ENCODE results near the gene GINS3. TPM values are rescaled to one million over a fixed set of nuclear protein-coding genes. Genes with fewer than 3 reads are reported as not detected.

Gene GINS3
- polyA plus RNA-seq, 3 donors: 0.79 to 1.8 (median 1.4) TPM

DNA sequence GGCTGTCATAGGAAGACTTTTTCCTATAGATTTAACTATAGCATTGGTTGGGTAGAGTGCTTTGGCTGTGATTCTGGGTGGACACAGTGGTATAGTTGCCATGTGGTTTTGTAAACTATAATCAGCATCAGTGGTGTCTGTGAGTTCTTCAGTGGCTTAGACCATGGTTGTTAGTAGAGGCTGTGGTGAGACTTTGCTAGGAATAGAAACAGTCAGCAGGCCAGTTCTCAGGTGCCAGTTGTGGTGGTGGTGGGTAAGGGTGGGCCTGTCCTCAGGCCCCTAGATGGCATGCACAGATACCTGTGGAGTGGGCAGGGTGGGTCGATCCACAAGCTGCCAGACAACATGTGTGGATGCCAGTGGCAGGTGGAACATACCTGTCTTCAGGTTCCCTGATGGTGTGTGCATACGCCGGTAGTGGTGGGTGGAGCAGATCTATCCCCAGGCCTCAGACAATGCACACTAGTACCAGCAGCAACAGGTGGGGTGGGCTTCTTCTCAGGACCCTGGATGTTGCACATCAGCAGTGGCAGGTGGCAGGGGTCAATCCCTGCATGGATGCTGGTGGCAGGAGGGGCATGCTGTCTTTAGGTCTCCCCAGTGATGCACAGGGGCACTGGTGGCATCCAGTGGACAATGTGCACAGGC lies 28.4 kb upstream of the GINS3 start:
- Histone ChIP-seq H2AFZ (ENCODE audit: insufficient read depth, low read depth, low read length, poor library complexity, severe bottlenecking) (no peak overlapping the region), H3K4me2 (replicated peaks; ENCODE audit: extremely low read depth, low read length, poor library complexity, severe bottlenecking) (no peak overlapping the region), H3K27ac (ENCODE audit: low read depth in 1 of 2, low read length in 2 of 2) (no peak overlapping the region), H3K4me1 (ENCODE audit: control insufficient read depth in 1 of 2, insufficient read depth in 2 of 2, low read length in 2 of 2) (no peaks in the 10 kb centered on the region), H3K4me3 (replicated peaks in 1 of 3; ENCODE audit: low read depth in 2 of 3, low read length in 3 of 3) (no peak overlapping the region), H4K20me1 (ENCODE audit: insufficient read depth, low read length) (no peaks in the 10 kb centered on the region), H3K36me3 (replicated peaks in 1 of 2; ENCODE audit: control insufficient read depth in 1 of 2, insufficient read depth in 2 of 2, low read length in 2 of 2) (no peaks in the 10 kb centered on the region), H3K79me2 (ENCODE audit: insufficient read depth, low read length) (no peaks in the 10 kb centered on the region), H3K9ac (ENCODE audit: insufficient read depth, low read length, poor library complexity, severe bottlenecking) (no peak overlapping the region), H3K27me3 (ENCODE audit: control insufficient read depth in 2 of 2, insufficient read depth in 2 of 2, low read length in 2 of 2) (peaks cover 0 to 6% of the 10 kb centered on the region in 2 donors), H3K9me3 (replicated peaks in 1 of 2; ENCODE audit: control insufficient read depth in 1 of 2, insufficient read depth in 1 of 2, low read length in 2 of 2) (peaks cover 8 to 15% of the 10 kb centered on the region in 2 donors)
- TF ChIP-seq, protein P1, sequence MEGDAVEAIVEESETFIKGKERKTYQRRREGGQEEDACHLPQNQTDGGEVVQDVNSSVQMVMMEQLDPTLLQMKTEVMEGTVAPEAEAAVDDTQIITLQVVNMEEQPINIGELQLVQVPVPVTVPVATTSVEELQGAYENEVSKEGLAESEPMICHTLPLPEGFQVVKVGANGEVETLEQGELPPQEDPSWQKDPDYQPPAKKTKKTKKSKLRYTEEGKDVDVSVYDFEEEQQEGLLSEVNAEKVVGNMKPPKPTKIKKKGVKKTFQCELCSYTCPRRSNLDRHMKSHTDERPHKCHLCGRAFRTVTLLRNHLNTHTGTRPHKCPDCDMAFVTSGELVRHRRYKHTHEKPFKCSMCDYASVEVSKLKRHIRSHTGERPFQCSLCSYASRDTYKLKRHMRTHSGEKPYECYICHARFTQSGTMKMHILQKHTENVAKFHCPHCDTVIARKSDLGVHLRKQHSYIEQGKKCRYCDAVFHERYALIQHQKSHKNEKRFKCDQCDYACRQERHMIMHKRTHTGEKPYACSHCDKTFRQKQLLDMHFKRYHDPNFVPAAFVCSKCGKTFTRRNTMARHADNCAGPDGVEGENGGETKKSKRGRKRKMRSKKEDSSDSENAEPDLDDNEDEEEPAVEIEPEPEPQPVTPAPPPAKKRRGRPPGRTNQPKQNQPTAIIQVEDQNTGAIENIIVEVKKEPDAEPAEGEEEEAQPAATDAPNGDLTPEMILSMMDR (IDR thresholded peaks at IDR 0.05): no peak
- no peaks in the 10 kb centered on the region for H3K4me1 Mint-ChIP-seq
- no peak overlapping the region for H3K27ac Mint-ChIP-seq
- DNase-seq: no peak
- H3K4me3 Mint-ChIP-seq: no peak overlapping the region
- H3K27me3 Mint-ChIP-seq (ENCODE audit: low read depth in 3 of 3): peaks cover 10 to 19% (median 11%) of the 10 kb centered on the region in 3 donors
- no peaks in the 10 kb centered on the region for H3K36me3 Mint-ChIP-seq
- peaks cover 10 to 24% (median 20%) of the 10 kb centered on the region in 7 donors for H3K9me3 Mint-ChIP-seq
- intact Hi-C loops (cut with micrococcal nuclease): no loop called here
- 97% methylated on average over 3 of the region's 3 CpGs for WGBS (ENCODE audit: insufficient coverage)

DNA sequence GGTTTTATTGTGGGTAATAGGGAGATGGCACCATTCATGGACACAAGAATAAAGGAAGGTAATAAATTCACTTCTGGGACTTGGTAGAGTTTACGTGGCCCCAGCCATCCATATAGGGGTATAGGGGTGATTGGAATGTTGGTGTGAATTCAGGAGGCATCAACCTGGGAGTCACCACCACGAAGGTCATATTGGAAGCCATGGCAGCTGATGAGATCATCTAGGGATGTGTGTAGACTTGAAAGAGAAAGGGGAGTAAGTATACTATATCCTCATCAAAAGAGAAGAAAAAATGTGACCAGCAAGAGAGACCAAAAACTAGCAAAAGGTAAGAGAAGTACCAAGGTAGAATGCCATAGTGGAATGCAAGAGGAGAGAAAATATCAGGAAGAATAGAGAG lies 26.6 kb upstream of the GINS3 start:
- Mint-ChIP-seq H3K4me3 (no peak overlapping the region), H3K27ac (no peak overlapping the region), H3K9me3 (peaks cover 4 to 17% (median 9%) of the 10 kb centered on the region in 7 donors), H3K36me3 (no peaks in the 10 kb centered on the region), H3K27me3 (ENCODE audit: low read depth in 3 of 3) (peaks cover 10 to 22% (median 19%) of the 10 kb centered on the region in 3 donors), H3K4me1 (no peaks in the 10 kb centered on the region)
- peaks cover 1 to 15% of the 10 kb centered on the region in 2 donors for H3K9me3 ChIP-seq (replicated peaks in 1 of 2; ENCODE audit: control insufficient read depth in 1 of 2, insufficient read depth in 1 of 2, low read length in 2 of 2)
- H3K4me3 ChIP-seq (replicated peaks in 1 of 3; ENCODE audit: low read depth in 2 of 3, low read length in 3 of 3): no peak overlapping the region
- no peaks in the 10 kb centered on the region for H3K36me3 ChIP-seq (replicated peaks in 1 of 2; ENCODE audit: control insufficient read depth in 1 of 2, insufficient read depth in 2 of 2, low read length in 2 of 2)
- no peaks in the 10 kb centered on the region for H4K20me1 ChIP-seq (ENCODE audit: insufficient read depth, low read length)
- TF ChIP-seq, protein P1 (IDR thresholded peaks at IDR 0.05): no peak
- no peak overlapping the region for H3K4me2 ChIP-seq (replicated peaks; ENCODE audit: extremely low read depth, low read length, poor library complexity, severe bottlenecking)
- H2AFZ ChIP-seq (ENCODE audit: insufficient read depth, low read depth, low read length, poor library complexity, severe bottlenecking): no peak overlapping the region
- no peaks in the 10 kb centered on the region for H3K79me2 ChIP-seq (ENCODE audit: insufficient read depth, low read length)
- no peak overlapping the region for H3K27ac ChIP-seq (ENCODE audit: low read depth in 1 of 2, low read length in 2 of 2)
- peaks cover 2 to 6% of the 10 kb centered on the region in 2 donors for H3K27me3 ChIP-seq (ENCODE audit: control insufficient read depth in 2 of 2, insufficient read depth in 2 of 2, low read length in 2 of 2)
- H3K9ac ChIP-seq (ENCODE audit: insufficient read depth, low read length, poor library complexity, severe bottlenecking): no peak overlapping the region
- DNase-seq: no peak
- whole genome bisulfite sequencing (ENCODE audit: insufficient coverage): 100% methylated on average over 1 of the region's 2 CpGs
- intact Hi-C loops (cut with micrococcal nuclease): no loop called here
- H3K4me1 ChIP-seq (ENCODE audit: control insufficient read depth in 1 of 2, insufficient read depth in 2 of 2, low read length in 2 of 2): no peaks in the 10 kb centered on the region
